ENCODE measurements around the gene TEKTIP1. TPM values are rescaled to one million over a fixed set of nuclear protein-coding genes. Genes with fewer than 3 reads are reported as not detected.
"Not testable (repeated sequence)": the region's sequence is repeated elsewhere in the genome, so short reads cannot be mapped to it uniquely, and the experiment has no call there.

Gene TEKTIP1
- total RNA-seq, 1 experiment from 2014 or later: not detected

DNA sequence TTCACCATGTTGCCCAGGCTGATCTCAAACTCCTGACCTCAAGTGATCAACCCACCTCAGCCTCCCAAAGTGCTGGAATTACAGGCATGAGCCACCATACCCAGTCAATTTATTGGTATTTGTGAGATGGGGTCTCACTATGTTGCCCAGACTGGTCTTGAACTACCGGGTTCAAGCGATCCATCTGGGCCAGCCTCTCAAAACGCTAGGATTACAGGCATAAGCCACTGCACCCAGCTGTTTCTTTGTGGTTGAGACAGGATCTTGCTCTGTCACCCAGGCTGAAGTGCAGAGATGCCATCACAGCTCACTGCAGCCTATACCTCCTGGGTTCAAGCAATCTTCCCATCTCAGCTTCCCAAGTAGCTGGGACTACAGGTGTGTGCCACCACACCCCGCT lies 42.8 kb downstream of the TEKTIP1 start:
- H3K36me3 ChIP-seq (ENCODE audit: control insufficient read depth, insufficient read depth, low read length); BruUV-seq (replicated peaks); H3K4me3 ChIP-seq (ENCODE audit: low read depth in 2 of 2, low read length in 2 of 2); H3K9me3 ChIP-seq (ENCODE audit: control insufficient read depth, insufficient read depth, low read depth, low read length); intact Hi-C loops (cut with micrococcal nuclease; ENCODE audit: unreplicated experiment); H3K4me1 ChIP-seq (ENCODE audit: control insufficient read depth, insufficient read depth, low read length); CTCF ChIA-PET; DNase-seq (ENCODE audit: low read depth, low spot score); H3K27me3 ChIP-seq (ENCODE audit: control insufficient read depth, insufficient read depth, low read length); in situ Hi-C loops (cut with HindIII; ENCODE audit: low pct_unique_long_range_greater_than_20kb, low sequenced_read_pairs); H3K27ac ChIP-seq (ENCODE audit: low read length); ATAC-seq: not testable (repeated sequence)
- POLR2A ChIA-PET: interaction anchor here (0.6 kb wide), 1 partner anchor 137 kb away, joined by 4 read pairs; no protein-coding TSS in a partner anchor

GRCh38 chr19:3584036-3584802 lies 45.2 kb downstream of the TEKTIP1 start:
- BruUV-seq (replicated peaks); H3K4me3 ChIP-seq (ENCODE audit: low read depth in 2 of 2, low read length in 2 of 2); H3K9me3 ChIP-seq (ENCODE audit: control insufficient read depth, insufficient read depth, low read depth, low read length); CTCF ChIA-PET; ATAC-seq; POLR2A ChIA-PET; intact Hi-C loops (cut with micrococcal nuclease; ENCODE audit: unreplicated experiment); H3K4me1 ChIP-seq (ENCODE audit: control insufficient read depth, insufficient read depth, low read length); in situ Hi-C loops (cut with HindIII; ENCODE audit: low pct_unique_long_range_greater_than_20kb, low sequenced_read_pairs); H3K27ac ChIP-seq (ENCODE audit: low read length); H3K36me3 ChIP-seq (ENCODE audit: control insufficient read depth, insufficient read depth, low read length); DNase-seq (ENCODE audit: low read depth, low spot score); H3K27me3 ChIP-seq (ENCODE audit: control insufficient read depth, insufficient read depth, low read length): not testable (repeated sequence)

- no peak for DNase-seq (ENCODE audit: low read depth, low spot score)
- TF ChIP-seq, protein P1, sequence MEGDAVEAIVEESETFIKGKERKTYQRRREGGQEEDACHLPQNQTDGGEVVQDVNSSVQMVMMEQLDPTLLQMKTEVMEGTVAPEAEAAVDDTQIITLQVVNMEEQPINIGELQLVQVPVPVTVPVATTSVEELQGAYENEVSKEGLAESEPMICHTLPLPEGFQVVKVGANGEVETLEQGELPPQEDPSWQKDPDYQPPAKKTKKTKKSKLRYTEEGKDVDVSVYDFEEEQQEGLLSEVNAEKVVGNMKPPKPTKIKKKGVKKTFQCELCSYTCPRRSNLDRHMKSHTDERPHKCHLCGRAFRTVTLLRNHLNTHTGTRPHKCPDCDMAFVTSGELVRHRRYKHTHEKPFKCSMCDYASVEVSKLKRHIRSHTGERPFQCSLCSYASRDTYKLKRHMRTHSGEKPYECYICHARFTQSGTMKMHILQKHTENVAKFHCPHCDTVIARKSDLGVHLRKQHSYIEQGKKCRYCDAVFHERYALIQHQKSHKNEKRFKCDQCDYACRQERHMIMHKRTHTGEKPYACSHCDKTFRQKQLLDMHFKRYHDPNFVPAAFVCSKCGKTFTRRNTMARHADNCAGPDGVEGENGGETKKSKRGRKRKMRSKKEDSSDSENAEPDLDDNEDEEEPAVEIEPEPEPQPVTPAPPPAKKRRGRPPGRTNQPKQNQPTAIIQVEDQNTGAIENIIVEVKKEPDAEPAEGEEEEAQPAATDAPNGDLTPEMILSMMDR (IDR thresholded peaks at IDR 0.05): no peak
- TF ChIP-seq SIN3A (IDR thresholded peaks at IDR 0.05; ENCODE audit: borderline replicate concordance, insufficient read depth, low read depth, low read length) (no peak), POLR2AphosphoS5 (IDR thresholded peaks at IDR 0.05; ENCODE audit: low read depth, low read length) (no peak), TCF7L2 (IDR thresholded peaks at IDR 0.05; ENCODE audit: low read depth, low read length) (no peak)
- TF ChIP-seq, protein P2, sequence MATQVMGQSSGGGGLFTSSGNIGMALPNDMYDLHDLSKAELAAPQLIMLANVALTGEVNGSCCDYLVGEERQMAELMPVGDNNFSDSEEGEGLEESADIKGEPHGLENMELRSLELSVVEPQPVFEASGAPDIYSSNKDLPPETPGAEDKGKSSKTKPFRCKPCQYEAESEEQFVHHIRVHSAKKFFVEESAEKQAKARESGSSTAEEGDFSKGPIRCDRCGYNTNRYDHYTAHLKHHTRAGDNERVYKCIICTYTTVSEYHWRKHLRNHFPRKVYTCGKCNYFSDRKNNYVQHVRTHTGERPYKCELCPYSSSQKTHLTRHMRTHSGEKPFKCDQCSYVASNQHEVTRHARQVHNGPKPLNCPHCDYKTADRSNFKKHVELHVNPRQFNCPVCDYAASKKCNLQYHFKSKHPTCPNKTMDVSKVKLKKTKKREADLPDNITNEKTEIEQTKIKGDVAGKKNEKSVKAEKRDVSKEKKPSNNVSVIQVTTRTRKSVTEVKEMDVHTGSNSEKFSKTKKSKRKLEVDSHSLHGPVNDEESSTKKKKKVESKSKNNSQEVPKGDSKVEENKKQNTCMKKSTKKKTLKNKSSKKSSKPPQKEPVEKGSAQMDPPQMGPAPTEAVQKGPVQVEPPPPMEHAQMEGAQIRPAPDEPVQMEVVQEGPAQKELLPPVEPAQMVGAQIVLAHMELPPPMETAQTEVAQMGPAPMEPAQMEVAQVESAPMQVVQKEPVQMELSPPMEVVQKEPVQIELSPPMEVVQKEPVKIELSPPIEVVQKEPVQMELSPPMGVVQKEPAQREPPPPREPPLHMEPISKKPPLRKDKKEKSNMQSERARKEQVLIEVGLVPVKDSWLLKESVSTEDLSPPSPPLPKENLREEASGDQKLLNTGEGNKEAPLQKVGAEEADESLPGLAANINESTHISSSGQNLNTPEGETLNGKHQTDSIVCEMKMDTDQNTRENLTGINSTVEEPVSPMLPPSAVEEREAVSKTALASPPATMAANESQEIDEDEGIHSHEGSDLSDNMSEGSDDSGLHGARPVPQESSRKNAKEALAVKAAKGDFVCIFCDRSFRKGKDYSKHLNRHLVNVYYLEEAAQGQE (IDR thresholded peaks at IDR 0.05; ENCODE audit: insufficient read depth in 1 of 2, low read depth in 2 of 2, low read length in 1 of 2): no peak
- ATAC-seq: no peak
- no peaks in the 10 kb centered on the region for H3K4me1 ChIP-seq (ENCODE audit: control insufficient read depth, insufficient read depth, low read length)
- intact Hi-C loops (cut with micrococcal nuclease; ENCODE audit: unreplicated experiment): no loop called here
- BruUV-seq (replicated peaks): no TSS peak
- CTCF ChIA-PET: interaction anchor here (0.6 kb wide), 1 partner anchor 675 kb away, joined by 6 read pairs; no protein-coding TSS in a partner anchor
- POLR2A ChIA-PET: no interaction called here
- H3K4me3 ChIP-seq (ENCODE audit: low read depth in 2 of 2, low read length in 2 of 2): peak within 1 kb of the TSS; percentile 22 to 37
- no peaks in the 10 kb centered on the region for H3K27me3 ChIP-seq (ENCODE audit: control insufficient read depth, insufficient read depth, low read length)
- no peaks in the 10 kb centered on the region for H3K36me3 ChIP-seq (ENCODE audit: control insufficient read depth, insufficient read depth, low read length)
- no peaks in the 10 kb centered on the region for H3K9me3 ChIP-seq (ENCODE audit: control insufficient read depth, insufficient read depth, low read depth, low read length)
- H3K27ac ChIP-seq (ENCODE audit: low read length): no peak within 1 kb of the TSS
- in situ Hi-C loops (cut with HindIII; ENCODE audit: low pct_unique_long_range_greater_than_20kb, low sequenced_read_pairs): no loop called here
Observed at GRCh38 chr19:3585301-3586126, 46.5 kb downstream of the TEKTIP1 start, which contains the start of gene GIPC3. Gene GIPC3 (plus strand): TSS chr19:3585478. CDS start chr19:3585598, 120 bp downstream.
